Tibial artery (tissue), 4 donors: ENCODE measurements around the gene ATP11A.

Source experiments
- DNase-seq, 2 donors: peaks; one replicate each; pipeline ENCODE4 v3.0.0-alpha.2; 2019
- H3K27ac ChIP-seq, 2 donors: fragments of 200-600 bp; sonication (generic) in 1 of 2; 1 replicate in 1 of 2; 2 replicates in 1 of 2; pipeline ENCODE4 v1.5.1; 2018 to 2019; ENCODE audit warnings: mild to moderate bottlenecking in 1 of 2
- H3K27me3 ChIP-seq, 2 donors: fragments of 200-600 bp; sonication (generic) in 1 of 2; one replicate each; pipeline versions ENCODE4 v1.5.1 to v1.6.0; 2016 to 2019
- H3K36me3 ChIP-seq, 3 donors: fragments of 200-600 bp; sonication (generic) in 2 of 3; one replicate each; pipeline ENCODE4 v1.5.1; 2016 to 2019; ENCODE audit warnings: mild to moderate bottlenecking in 2 of 3
- H3K4me1 ChIP-seq, 4 donors: fragments of 200-600 bp; sonication (generic) in 2 of 4; 1 replicate in 3 of 4; 2 replicates in 1 of 4; pipeline ENCODE4 v1.5.1; 2016 to 2019
- H3K4me3 ChIP-seq, 2 donors: fragments of 200-600 bp; sonication (generic) in 1 of 2; 1 replicate in 1 of 2; 2 replicates in 1 of 2; pipeline ENCODE4 v1.5.1; 2018 to 2019; ENCODE audit warnings: mild to moderate bottlenecking in 2 of 2
- H3K9me3 ChIP-seq, 3 donors: fragments of 200-600 bp; sonication (generic) in 1 of 3; one replicate each; pipeline ENCODE4 v1.5.1; 2016 to 2019
- CTCF ChIP-seq, 2 experiments: fragments of 200-600 bp in 1 of 2; fragments of 450-650 bp in 1 of 2; IDR thresholded peaks; one replicate each; pipeline ENCODE4 v1.5.1; 2017 to 2019; ENCODE audit warnings: antibody characterized with exemption in 2 of 2, mild to moderate bottlenecking in 1 of 2, moderate library complexity in 1 of 2
- intact Hi-C: fragments of 100-400 bp; cut with DNase I; formaldehyde crosslinking; loops from one replicate; pipeline ENCODE4 v1.15.0; 2023; ENCODE audit warnings: low total_unique reads

The ATP11A gene

GRCh38 chr13:112747256-112747655 lies 57.4 kb downstream of the ATP11A start:
- no peaks in the 10 kb centered on the region for H3K9me3 ChIP-seq
- no peak for DNase-seq
- H3K27ac ChIP-seq, result no peak overlapping the region
- H3K4me3 ChIP-seq, result no peak overlapping the region
- peaks cover 0 to 4% (median 0%) of the 10 kb centered on the region in 4 donors for H3K4me1 ChIP-seq
- TF ChIP-seq CTCF (IDR thresholded peaks at IDR 0.05), result no peak
- H3K27me3 ChIP-seq, result no peaks in the 10 kb centered on the region
- intact Hi-C loops, result no loop called here
- H3K36me3 ChIP-seq, result no peaks in the 10 kb centered on the region

DNA sequence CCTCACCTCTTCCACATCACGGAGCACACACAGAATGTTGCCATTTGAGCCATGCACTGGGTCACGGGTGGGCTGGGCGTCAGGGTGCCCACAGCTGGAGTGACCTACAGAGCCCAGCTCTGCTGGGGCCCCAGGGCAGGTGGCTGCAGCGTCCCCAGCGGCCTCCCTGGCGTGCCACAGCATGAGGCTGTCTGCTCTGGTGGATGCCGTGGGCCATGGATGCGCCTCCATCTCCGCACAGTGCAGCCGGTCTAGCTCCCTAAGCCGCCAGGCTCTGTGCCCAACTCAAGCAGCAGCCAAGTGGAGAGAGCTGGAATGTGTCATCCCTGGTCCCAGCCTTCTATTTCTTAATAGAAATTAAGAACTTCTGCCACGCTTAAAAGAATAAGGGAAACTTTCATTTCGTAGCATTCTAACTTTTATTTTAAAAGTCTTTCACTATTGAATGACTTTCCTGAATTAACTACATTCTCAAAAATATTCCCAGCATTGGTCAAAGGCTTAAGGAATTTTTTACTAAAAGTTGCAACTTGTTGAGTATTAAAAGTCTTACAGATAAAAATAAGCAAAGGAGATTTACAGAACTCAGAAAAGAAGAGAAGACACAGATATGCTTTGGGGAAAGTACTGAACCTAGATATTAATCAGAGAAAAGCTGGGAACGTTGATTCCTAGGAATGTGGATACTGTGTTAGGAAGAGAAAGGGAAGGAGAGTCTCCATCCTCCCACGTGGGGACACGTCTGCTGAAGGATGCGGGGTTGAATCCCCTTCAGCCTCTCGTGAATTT lies 59.3 kb downstream of the ATP11A start:
- peaks cover 0 to 3% (median 0%) of the 10 kb centered on the region in 4 donors for H3K4me1 ChIP-seq
- DNase-seq, result peak in 1 of 2 donors; percentile 57
- H3K4me3 ChIP-seq, result no peak overlapping the region
- H3K27me3 ChIP-seq, result no peaks in the 10 kb centered on the region
- no peaks in the 10 kb centered on the region for H3K9me3 ChIP-seq
- intact Hi-C loops, result no loop called here
- no peak overlapping the region for H3K27ac ChIP-seq
- TF ChIP-seq CTCF (IDR thresholded peaks at IDR 0.05), result no peak
- no peaks in the 10 kb centered on the region for H3K36me3 ChIP-seq

DNA sequence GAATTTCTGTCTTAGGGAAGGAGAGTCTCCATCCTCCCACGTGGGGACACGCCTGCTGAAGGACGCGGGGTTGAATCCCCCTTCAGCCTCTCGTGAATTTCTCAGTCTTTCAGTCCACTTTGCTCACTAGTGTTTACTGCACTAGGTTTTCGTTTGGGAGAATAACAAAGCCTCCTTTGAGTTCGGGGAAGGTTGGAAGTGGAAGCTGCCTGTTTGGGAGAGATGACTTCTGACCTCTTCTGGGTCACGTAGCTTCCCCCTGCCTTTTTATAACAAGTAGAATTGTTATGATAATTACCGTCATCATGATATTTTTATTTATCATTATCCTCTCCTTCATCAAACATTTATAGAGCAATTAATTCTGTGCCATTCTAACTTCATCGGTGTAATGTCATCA lies 60.7 kb downstream of the ATP11A start:
- no peak overlapping the region for H3K4me3 ChIP-seq
- no peaks in the 10 kb centered on the region for H3K36me3 ChIP-seq
- no peaks in the 10 kb centered on the region for H3K4me1 ChIP-seq
- H3K27me3 ChIP-seq, result no peaks in the 10 kb centered on the region
- intact Hi-C loops, result no loop called here
- DNase-seq, result no peak
- H3K27ac ChIP-seq, result no peak overlapping the region
- no peak for TF ChIP-seq CTCF (IDR thresholded peaks at IDR 0.05)
- no peaks in the 10 kb centered on the region for H3K9me3 ChIP-seq

GRCh38 chr13:112751617-112752016 lies 61.8 kb downstream of the ATP11A start:
- Histone ChIP-seq H3K4me1 (no peaks in the 10 kb centered on the region), H3K27ac (no peak overlapping the region), H3K36me3 (no peaks in the 10 kb centered on the region), H3K9me3 (no peaks in the 10 kb centered on the region), H3K4me3 (no peak overlapping the region), H3K27me3 (no peaks in the 10 kb centered on the region)
- intact Hi-C loops, result no loop called here
- no peak for DNase-seq
- no peak for TF ChIP-seq CTCF (IDR thresholded peaks at IDR 0.05)

DNA sequence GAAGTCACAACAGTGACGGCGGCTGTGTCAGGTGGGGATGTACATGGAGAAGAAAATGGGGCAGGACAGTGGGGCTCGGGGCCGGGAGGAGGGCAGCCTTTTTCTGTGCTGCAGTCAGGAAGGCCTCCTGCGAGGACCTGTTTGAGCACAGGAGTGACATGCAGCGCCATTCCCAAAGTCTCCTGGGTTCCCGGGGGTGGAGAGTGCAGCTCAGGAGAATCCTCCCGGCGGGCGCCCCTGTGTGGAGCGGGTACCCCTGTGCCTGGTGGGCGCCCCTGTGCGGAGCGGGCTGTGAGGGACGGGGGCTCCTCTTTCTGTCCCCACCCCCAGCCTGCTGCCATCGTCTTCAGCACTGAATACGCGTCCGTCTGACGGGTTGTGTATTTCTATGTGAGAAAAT lies 62.4 kb downstream of the ATP11A start:
- H3K4me1 ChIP-seq, result no peaks in the 10 kb centered on the region
- no peaks in the 10 kb centered on the region for H3K27me3 ChIP-seq
- TF ChIP-seq CTCF (IDR thresholded peaks at IDR 0.05), result no peak
- H3K36me3 ChIP-seq, result no peaks in the 10 kb centered on the region
- no peak for DNase-seq
- no peaks in the 10 kb centered on the region for H3K9me3 ChIP-seq
- H3K27ac ChIP-seq, result no peak overlapping the region
- no peak overlapping the region for H3K4me3 ChIP-seq
- intact Hi-C loops, result no loop called here
